Breast epithelium (tissue), 4 donors: ENCODE results near the gene VASP. TPM values are rescaled to one million over a fixed set of nuclear protein-coding genes. Genes with fewer than 3 reads are reported as not detected.

ENCODE experiments used
- DNase-seq, 2 donors: peaks; one replicate each; pipeline ENCODE4 v3.0.0-alpha.2; 2019; ENCODE audit warnings: low spot score in 2 of 2
- H3K27ac ChIP-seq, 2 donors: fragments of 200-600 bp; sonication (generic) in 1 of 2; one replicate each; pipeline ENCODE4 v1.5.1; 2016 to 2019; ENCODE audit warnings: mild to moderate bottlenecking in 1 of 2
- H3K27me3 ChIP-seq, 2 donors: fragments of 200-600 bp; sonication (generic) in 1 of 2; one replicate each; pipeline versions ENCODE4 v1.5.1 to v1.6.0; 2017 to 2019; ENCODE audit warnings: control low read depth in 1 of 2, mild to moderate bottlenecking in 1 of 2
- H3K36me3 ChIP-seq: fragments of 200-600 bp; one replicate; pipeline ENCODE4 v1.5.1; 2019
- H3K4me1 ChIP-seq, 2 donors: fragments of 200-600 bp; sonication (generic); one replicate each; pipeline ENCODE4 v1.5.1; 2016 to 2019; ENCODE audit warnings: control low read depth in 1 of 2
- H3K4me3 ChIP-seq, 3 donors: fragments of 200-600 bp; sonication (generic); 1 replicate in 2 of 3; 2 replicates in 1 of 3; pipeline ENCODE4 v1.5.1; 2016 to 2019; ENCODE audit warnings: mild to moderate bottlenecking in 3 of 3, moderate library complexity in 2 of 3
- H3K9me3 ChIP-seq, 2 donors: fragments of 200-600 bp; sonication (generic) in 1 of 2; one replicate each; pipeline ENCODE4 v1.5.1; 2016 to 2019; ENCODE audit warnings: control low read depth in 1 of 2
- POLR2A ChIP-seq: fragments of 450-650 bp; IDR thresholded peaks from one replicate; pipeline ENCODE4 v1.6.1; 2016; ENCODE audit warnings: antibody characterized with exemption, mild to moderate bottlenecking, moderate library complexity
- POLR2AphosphoS5 ChIP-seq, 3 donors: sonication (generic); formaldehyde crosslinking; IDR thresholded peaks; one replicate each; pipeline ENCODE4 v1.6.1; 2017; ENCODE audit warnings: antibody characterized with exemption in 3 of 3
- intact Hi-C: fragments of 100-400 bp; cut with DNase I; formaldehyde crosslinking; loops from one replicate; pipeline ENCODE4 v1.15.1; 2023; ENCODE audit warnings: low total_unique reads
- total RNA-seq, 3 donors: library from RNA; depleted of rRNA; stranded (reverse); fragments of >200 nt; gene quantifications; one replicate each; pipeline ENCODE4 v1.1.0, GENCODE V29; 2016
- TF ChIP-seq, protein P1 (sequence below), 3 donors: fragments of 450-650 bp; IDR thresholded peaks; one replicate each; pipeline ENCODE4 v1.5.1; 2016 to 2017; ENCODE audit warnings: antibody characterized with exemption in 3 of 3, mild to moderate bottlenecking in 3 of 3, moderate library complexity in 3 of 3

VASP gene
- total RNA-seq, 3 donors from 2014 or later, result 31.8 to 61.6 (median 52.2) TPM

GRCh38 chr19:45517238-45517637 lies 10.0 kb downstream of the VASP start:
- Histone ChIP-seq H3K9me3 (no peaks in the 10 kb centered on the region), H3K36me3 (no peaks in the 10 kb centered on the region), H3K4me3 (no peak overlapping the region), H3K4me1 (peaks cover 0 to 11% of the 10 kb centered on the region in 2 donors), H3K27ac (no peak overlapping the region), H3K27me3 (no peaks in the 10 kb centered on the region)
- TF ChIP-seq POLR2AphosphoS5 (IDR thresholded peaks at IDR 0.05) (no peak), POLR2A (no peak)
- TF ChIP-seq, protein P1, sequence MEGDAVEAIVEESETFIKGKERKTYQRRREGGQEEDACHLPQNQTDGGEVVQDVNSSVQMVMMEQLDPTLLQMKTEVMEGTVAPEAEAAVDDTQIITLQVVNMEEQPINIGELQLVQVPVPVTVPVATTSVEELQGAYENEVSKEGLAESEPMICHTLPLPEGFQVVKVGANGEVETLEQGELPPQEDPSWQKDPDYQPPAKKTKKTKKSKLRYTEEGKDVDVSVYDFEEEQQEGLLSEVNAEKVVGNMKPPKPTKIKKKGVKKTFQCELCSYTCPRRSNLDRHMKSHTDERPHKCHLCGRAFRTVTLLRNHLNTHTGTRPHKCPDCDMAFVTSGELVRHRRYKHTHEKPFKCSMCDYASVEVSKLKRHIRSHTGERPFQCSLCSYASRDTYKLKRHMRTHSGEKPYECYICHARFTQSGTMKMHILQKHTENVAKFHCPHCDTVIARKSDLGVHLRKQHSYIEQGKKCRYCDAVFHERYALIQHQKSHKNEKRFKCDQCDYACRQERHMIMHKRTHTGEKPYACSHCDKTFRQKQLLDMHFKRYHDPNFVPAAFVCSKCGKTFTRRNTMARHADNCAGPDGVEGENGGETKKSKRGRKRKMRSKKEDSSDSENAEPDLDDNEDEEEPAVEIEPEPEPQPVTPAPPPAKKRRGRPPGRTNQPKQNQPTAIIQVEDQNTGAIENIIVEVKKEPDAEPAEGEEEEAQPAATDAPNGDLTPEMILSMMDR (IDR thresholded peaks at IDR 0.05), result no peak
- intact Hi-C loops, result no loop called here
- DNase-seq, result no peak

DNA sequence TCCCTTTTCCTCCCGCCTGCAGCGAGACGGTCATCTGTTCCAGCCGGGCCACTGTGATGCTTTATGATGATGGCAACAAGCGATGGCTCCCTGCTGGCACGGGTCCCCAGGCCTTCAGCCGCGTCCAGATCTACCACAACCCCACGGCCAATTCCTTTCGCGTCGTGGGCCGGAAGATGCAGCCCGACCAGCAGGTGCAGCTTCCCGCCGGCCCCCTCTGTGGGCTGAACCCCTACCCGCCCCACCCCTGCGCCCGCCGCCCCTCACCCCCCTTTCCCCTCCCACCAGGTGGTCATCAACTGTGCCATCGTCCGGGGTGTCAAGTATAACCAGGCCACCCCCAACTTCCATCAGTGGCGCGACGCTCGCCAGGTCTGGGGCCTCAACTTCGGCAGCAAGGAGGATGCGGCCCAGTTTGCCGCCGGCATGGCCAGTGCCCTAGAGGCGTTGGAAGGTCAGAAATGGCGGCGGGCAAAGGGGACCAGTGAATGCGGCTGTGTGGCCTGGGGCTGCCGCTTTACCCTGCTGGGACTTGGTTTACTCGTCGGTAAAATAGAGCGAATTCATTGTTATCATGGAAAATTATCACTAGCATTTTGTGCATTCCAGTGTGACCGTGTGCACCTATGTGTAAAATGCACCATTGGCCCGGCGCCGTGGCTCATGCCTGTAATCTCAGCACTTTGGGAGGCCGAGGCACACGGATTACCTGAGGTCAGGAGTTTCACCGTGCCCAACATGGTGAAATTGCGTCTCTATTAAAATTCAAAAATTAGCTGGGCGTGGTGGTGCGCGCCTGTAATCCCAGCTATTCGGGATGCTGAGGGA lies 10.6 kb downstream of the VASP start:
- no peaks in the 10 kb centered on the region for H3K36me3 ChIP-seq

GRCh38 chr19:45518469-45518826 lies 11.2 kb downstream of the VASP start:
- DNase-seq, result no peak
- TF ChIP-seq POLR2AphosphoS5 (IDR thresholded peaks at IDR 0.05), result no peak
- TF ChIP-seq POLR2A, result no peak
- TF ChIP-seq, protein P1 (IDR thresholded peaks at IDR 0.05), result no peak
- Histone ChIP-seq H3K4me1 (peaks cover 0 to 11% of the 10 kb centered on the region in 2 donors), H3K9me3 (no peaks in the 10 kb centered on the region), H3K27ac (no peak overlapping the region), H3K36me3 (no peaks in the 10 kb centered on the region), H3K4me3 (no peak overlapping the region), H3K27me3 (no peaks in the 10 kb centered on the region)
- intact Hi-C loops, result no loop called here

More for the DNA sequence above, 10.6 kb downstream of the VASP start:
- no peaks in the 10 kb centered on the region for H3K27me3 ChIP-seq
- H3K27ac ChIP-seq, result no peak overlapping the region
- intact Hi-C loops, result no loop called here
- no peak overlapping the region for H3K4me3 ChIP-seq
- no peak for TF ChIP-seq POLR2AphosphoS5 (IDR thresholded peaks at IDR 0.05)
- TF ChIP-seq, protein P1 (IDR thresholded peaks at IDR 0.05), result no peak
- no peak for TF ChIP-seq POLR2A
- H3K4me1 ChIP-seq, result peaks cover 0 to 11% of the 10 kb centered on the region in 2 donors
- no peaks in the 10 kb centered on the region for H3K9me3 ChIP-seq
- no peak for DNase-seq

GRCh38 chr19:45522010-45522941 lies 15.0 kb downstream of the VASP start:
- Histone ChIP-seq H3K36me3 (no peaks in the 10 kb centered on the region), H3K4me3 (no peak overlapping the region), H3K27me3 (no peaks in the 10 kb centered on the region), H3K4me1 (no peaks in the 10 kb centered on the region), H3K9me3 (no peaks in the 10 kb centered on the region), H3K27ac (no peak overlapping the region)
- TF ChIP-seq POLR2A (no peak), POLR2AphosphoS5 (IDR thresholded peaks at IDR 0.05) (no peak)
- TF ChIP-seq, protein P1 (IDR thresholded peaks at IDR 0.05), result no peak
- intact Hi-C loops, result loop anchor here (10.0 kb wide), 1 partner anchor 113 kb away; the partner anchor contains the start of gene EML2
- DNase-seq, result no peak
